ENCODE data around the gene IFITM1.
"Not testable (repeated sequence)": the region's sequence is repeated elsewhere in the genome, so short reads cannot be mapped to it uniquely, and the experiment has no call there.

IFITM1 gene

DNA sequence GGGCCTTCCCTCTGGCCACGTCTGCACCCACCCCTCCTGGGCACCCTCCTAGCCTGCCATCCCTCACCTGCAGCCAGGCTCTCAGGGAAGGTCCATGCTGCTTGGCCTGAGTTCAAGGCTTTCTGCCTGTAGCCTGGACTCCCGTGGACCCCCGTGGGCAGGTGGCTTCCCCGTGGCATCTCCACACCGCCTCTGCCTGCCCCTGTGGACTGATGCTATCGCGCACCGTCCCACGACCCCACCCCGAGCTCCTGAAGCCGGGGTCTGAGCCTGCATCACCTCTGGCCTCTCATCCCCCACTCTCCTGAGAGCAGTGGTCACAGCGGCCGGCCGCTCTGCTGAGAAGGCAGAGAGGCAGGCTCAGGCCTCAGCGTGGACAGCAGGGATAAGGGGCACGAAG lies 19.1 kb upstream of the IFITM1 start:
- DNase-seq: no peak

GRCh38 chr11:295351-296170 lies 18.3 kb upstream of the IFITM1 start:
- no peak for DNase-seq

- no peak for DNase-seq
Observed at GRCh38 chr11:296171-297050, 17.4 kb upstream of the IFITM1 start.

GRCh38 chr11:297051-297585 lies 16.7 kb upstream of the IFITM1 start:
- no peak for DNase-seq

DNA sequence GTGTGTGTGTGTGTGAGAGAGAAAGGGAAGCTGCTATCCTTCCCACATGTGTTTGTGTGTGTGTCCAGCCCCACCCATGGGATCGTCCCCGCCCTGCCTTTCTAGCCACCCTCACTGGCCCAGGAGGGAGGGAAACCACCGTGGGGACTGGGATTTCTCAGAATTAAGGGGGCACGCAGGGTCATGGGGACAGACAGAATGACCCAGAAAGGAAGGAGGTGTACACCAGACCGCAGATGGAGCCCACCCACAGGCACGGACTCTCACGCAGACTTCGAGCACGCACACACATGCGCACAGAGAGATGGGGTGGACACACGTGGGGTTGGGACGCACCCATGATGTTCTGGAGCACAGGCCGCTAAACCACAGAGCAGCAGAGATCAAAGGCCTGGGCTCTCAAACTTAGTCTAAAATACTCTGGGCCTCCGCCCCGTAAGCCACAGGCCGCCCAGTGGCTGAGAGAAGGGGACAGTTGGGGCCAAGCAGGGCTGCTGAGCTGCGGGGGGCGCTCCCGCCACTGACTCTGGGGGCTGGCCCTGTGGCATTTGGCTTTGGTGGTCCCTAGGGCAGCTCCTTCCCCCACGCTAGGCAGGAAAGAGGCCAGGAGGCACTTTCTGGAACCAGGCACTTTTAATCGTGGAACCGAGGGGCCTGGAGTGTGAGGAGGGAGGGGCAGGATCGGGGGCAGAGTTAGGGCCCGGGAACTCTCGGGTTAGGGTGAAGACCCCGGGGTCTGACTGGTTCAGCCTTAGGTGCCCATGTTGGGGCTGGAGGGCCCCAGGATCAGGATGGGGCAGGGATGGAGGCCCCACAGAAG lies 16.0 kb upstream of the IFITM1 start:
- DNase-seq: peak in 1 of 2 donors; percentile 49

- no peak for DNase-seq
Observed at GRCh38 chr11:298406-299065, 15.3 kb upstream of the IFITM1 start.

GRCh38 chr11:299081-299891 lies 14.6 kb upstream of the IFITM1 start, which contains the start of gene IFITM5:
Gene IFITM5 (minus strand): TSS chr11:299526. CDS start chr11:299490, 36 bp downstream.
- DNase-seq: no peak

- no peak for DNase-seq
Observed at GRCh38 chr11:299951-300735, 13.7 kb upstream of the IFITM1 start.

GRCh38 chr11:303363-303762 lies 10.5 kb upstream of the IFITM1 start:
- no peak for DNase-seq

DNA sequence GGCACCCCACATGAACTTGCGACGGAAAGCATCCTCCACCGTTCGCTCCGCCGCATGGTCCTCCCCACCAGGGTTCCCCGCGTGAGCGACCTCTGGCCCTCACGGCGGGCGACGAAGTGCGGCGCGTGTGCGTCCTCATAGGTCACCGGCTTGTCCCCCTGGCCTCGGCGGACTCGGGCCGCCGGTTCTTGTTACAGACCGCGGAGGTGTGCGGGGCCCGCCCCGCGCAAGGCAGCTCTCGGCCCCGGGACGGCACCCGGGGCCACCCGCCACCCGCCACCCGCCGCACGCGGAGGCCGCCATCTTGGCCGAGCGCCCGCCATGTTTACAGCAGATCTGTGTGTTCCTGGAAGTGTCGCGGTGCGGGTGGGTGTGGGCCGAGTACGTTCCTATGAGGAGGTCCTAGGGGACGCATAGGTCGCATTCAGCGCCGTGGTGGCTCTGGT lies 9.8 kb upstream of the IFITM1 start:
- no peak for DNase-seq

DNA sequence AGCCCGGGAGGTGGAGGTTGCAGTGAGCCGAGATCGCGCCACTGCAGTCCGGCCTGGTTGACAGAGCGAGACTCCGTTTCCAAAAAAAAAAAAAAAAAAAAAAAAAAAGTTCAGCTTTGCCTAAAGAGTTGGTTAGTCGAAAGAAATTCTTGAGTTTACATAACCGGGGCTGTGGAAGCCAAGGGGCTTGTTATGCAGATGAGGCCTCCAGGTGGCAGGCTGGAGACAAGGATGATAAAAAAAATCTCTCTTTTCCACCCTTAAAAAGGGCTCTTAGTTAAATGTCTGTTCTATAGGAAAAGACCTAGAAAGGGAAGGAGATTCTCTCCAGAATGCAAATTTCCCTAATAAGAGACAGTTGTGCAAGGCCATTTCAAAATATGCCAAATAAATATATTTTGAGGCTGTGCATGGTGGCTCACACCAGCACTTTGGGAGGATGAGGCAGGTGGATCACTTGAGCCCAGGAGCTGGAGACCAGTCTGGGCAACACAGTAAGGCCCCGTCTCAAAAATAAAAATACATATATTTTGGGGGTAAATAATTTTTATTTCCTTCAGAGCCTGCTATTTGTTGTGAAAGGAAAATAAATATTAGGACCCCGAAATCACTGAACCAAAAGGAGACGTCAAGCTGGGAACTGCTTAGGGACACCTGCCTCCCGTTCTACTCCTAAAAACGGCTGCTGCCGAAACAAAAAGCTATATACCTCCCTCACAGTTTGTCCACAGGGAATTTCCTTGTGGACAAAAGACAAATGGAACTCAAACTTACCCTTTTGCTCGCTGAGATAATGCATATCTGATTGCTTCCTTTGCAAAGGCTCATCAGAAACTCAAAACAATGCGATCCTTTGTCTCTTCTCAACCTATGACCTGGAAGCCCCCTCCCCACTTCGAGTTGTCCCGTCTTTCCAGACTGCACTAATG lies 8.7 kb upstream of the IFITM1 start:
- peak; percentile 14 to 54 for DNase-seq

- no peak for DNase-seq
Observed at GRCh38 chr11:305844-306211, 8.0 kb upstream of the IFITM1 start.

DNA sequence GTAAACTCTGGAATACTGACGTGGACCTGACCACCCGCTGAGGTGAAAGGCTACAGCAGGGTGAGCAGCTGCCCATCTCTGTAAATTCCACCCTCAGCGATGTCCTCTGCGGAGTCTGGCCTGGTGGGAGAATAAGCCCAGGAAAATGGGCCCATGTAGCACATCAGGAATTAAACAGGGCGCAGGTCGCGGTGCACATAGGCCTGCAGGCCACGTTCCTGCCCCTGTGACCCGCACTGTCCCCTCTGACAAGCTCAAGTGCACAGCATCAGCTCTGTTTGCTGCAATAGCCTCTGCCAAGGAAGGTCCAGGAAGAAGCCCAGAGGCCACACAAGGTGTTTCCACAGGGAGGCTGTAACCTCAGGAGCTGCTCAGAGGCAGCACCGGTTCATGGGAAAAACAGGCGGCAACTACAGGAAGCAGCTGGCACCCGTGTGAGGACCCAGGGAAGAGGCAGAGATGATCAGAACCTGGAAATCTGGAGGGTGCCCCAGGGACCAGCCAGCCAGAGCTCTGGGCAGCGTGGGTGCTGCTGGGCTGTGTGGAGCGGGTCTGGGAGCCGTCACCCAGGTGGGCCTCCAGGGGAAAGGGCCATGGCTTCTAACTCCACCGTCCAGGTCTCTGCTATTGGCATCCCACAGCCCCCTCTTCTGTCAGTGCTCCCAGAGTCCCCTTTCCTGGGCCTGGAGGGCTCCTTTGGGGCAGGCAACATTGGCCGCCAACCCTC lies 7.0 kb upstream of the IFITM1 start:
- DNase-seq: no peak

- peak; percentile 48 to 78 for DNase-seq
Observed at GRCh38 chr11:307766-308708, 5.8 kb upstream of the IFITM1 start, which contains the start of gene IFITM2. Gene IFITM2 (plus strand): TSS chr11:307816. CDS start chr11:308193, 377 bp downstream.

GRCh38 chr11:308740-309665 lies 4.8 kb upstream of the IFITM1 start:
- not testable (repeated sequence) for DNase-seq
